GM19193 (cell line): Measurements from ENCODE around the gene FIS1.

Experiments used
- POLR2A ChIP-seq: IDR thresholded peaks from 4 replicates; pipeline ENCODE4 v1.6.1; 2011; ENCODE audit not compliant: insufficient read depth, insufficient read length; ENCODE audit errors: extremely low read depth

Gene FIS1

GRCh38 chr7:101216001-101216859 lies 28.7 kb downstream of the FIS1 start:
- TF ChIP-seq POLR2A, result no peak

GRCh38 chr7:101212014-101212413 lies 32.9 kb downstream of the FIS1 start:
- no peak for TF ChIP-seq POLR2A

GRCh38 chr7:101211501-101211900 lies 33.4 kb downstream of the FIS1 start:
- TF ChIP-seq POLR2A, result no peak

- no peak for TF ChIP-seq POLR2A
These were observed 34.7 kb downstream of the FIS1 start for GRCh38 chr7:101210143-101210542.

GRCh38 chr7:101208794-101209193 lies 36.1 kb downstream of the FIS1 start:
- TF ChIP-seq POLR2A, result no peak

GRCh38 chr7:101207459-101207858 lies 37.4 kb downstream of the FIS1 start:
- no peak for TF ChIP-seq POLR2A

- TF ChIP-seq POLR2A, result no peak
These were observed 38.2 kb downstream of the FIS1 start for GRCh38 chr7:101206665-101207042.

- no peak for TF ChIP-seq POLR2A
These were observed 38.8 kb downstream of the FIS1 start for GRCh38 chr7:101205901-101206664.

- no peak for TF ChIP-seq POLR2A
These were observed 42.3 kb downstream of the FIS1 start for GRCh38 chr7:101202603-101202918.

- no peak for TF ChIP-seq POLR2A
These were observed 42.9 kb downstream of the FIS1 start for GRCh38 chr7:101201695-101202602.

- no peak for TF ChIP-seq POLR2A
These were observed 43.9 kb downstream of the FIS1 start, which contains the start of gene MOGAT3 for GRCh38 chr7:101200862-101201599. TSS of gene MOGAT3 (minus strand) at chr7:101201036. CDS start at chr7:101200854, 182 bp downstream.

- TF ChIP-seq POLR2A, result no peak
These were observed 44.4 kb downstream of the FIS1 start for GRCh38 chr7:101200504-101200861.

GRCh38 chr7:101198476-101198875 lies 46.4 kb downstream of the FIS1 start:
- no peak for TF ChIP-seq POLR2A

- TF ChIP-seq POLR2A, result no peak
These were observed 46.9 kb downstream of the FIS1 start for GRCh38 chr7:101197991-101198390.
